Endodermal cell (in vitro differentiated cells): ENCODE results near the gene INAFM2. TPM values are rescaled to one million over a fixed set of nuclear protein-coding genes. Genes with fewer than 3 reads are reported as not detected.

Source experiments
- DNase-seq: peaks from one replicate; pipeline ENCODE4 v3.0.0-alpha.2; 2017
- H3K27ac ChIP-seq: 2 replicates; pipeline ENCODE4 v1.5.1; 2013; ENCODE audit warnings: mild to moderate bottlenecking, low read depth, low read length, moderate library complexity
- H3K27me3 ChIP-seq: 2 replicates; pipeline ENCODE4 v1.6.1; 2013; ENCODE audit warnings: mild to moderate bottlenecking, low read length, moderate library complexity; ENCODE audit not compliant: insufficient read depth, control insufficient read depth, poor library complexity, severe bottlenecking
- H3K36me3 ChIP-seq: 2 replicates; pipeline ENCODE4 v1.7.0; 2013; ENCODE audit warnings: mild to moderate bottlenecking, low read length, moderate library complexity; ENCODE audit not compliant: control insufficient read depth, insufficient read depth
- H3K4me1 ChIP-seq: one replicate; pipeline ENCODE4 v1.7.0; 2013; ENCODE audit warnings: low read length; ENCODE audit not compliant: control insufficient read depth, insufficient read depth
- H3K4me3 ChIP-seq: 2 replicates; pipeline ENCODE4 v1.5.1; 2013; ENCODE audit warnings: mild to moderate bottlenecking, low read length, moderate library complexity
- H3K9ac ChIP-seq: 2 replicates; pipeline ENCODE4 v1.6.1; 2013; ENCODE audit warnings: mild to moderate bottlenecking, low read length, moderate library complexity; ENCODE audit not compliant: poor library complexity, severe bottlenecking; ENCODE audit errors: extremely low read depth
- H3K9me3 ChIP-seq: 2 replicates; pipeline ENCODE4 v1.6.1; 2013; ENCODE audit warnings: mild to moderate bottlenecking, low read length, moderate library complexity; ENCODE audit not compliant: control insufficient read depth
- H3K27ac Mint-ChIP-seq: 2 replicates; pipeline ENCODE4 v1.8.0; 2020; ENCODE audit warnings: mixed read lengths
- H3K27me3 Mint-ChIP-seq: 2 replicates; pipeline ENCODE4 v1.8.0; 2021; ENCODE audit warnings: mild to moderate bottlenecking, mixed read lengths; ENCODE audit not compliant: insufficient read depth
- H3K36me3 Mint-ChIP-seq: 2 replicates; pipeline ENCODE4 v1.8.0; 2020; ENCODE audit warnings: low read depth, mixed read lengths
- H3K4me1 Mint-ChIP-seq: 2 replicates; pipeline ENCODE4 v1.8.0; 2020; ENCODE audit warnings: mixed read lengths
- H3K4me3 Mint-ChIP-seq: 2 replicates; pipeline ENCODE4 v1.8.0; 2020; ENCODE audit warnings: mild to moderate bottlenecking, moderate library complexity, mixed read lengths
- H3K9me3 Mint-ChIP-seq: 2 replicates; pipeline ENCODE4 v1.8.0; 2020; ENCODE audit warnings: mild to moderate bottlenecking, mixed read lengths
- WGBS, 2 experiments: methylation state at CpG; one replicate each; pipeline versions ENCODE4 v1.1.5 to v1.1.7; 2013; ENCODE audit warnings: missing lambda C conversion rate in 2 of 2, mixed read lengths in 1 of 2; ENCODE audit not compliant: insufficient coverage in 1 of 2, insufficient read length in 1 of 2; 5-methylcytosine and 5-hydroxymethylcytosine counted together
- total RNA-seq, 2 donors: library from RNA; stranded (reverse); fragmentation: NEBNext Ultra II Directional in 1 of 2; extraction: Animal tissue kit (Norgen Biotek cat#: 25700) in 1 of 2; gene quantifications; 2 replicates in 1 of 2; 3 replicates in 1 of 2; pipeline ENCODE4 v1.2.1, GENCODE V29; 2021
- TF ChIP-seq, protein P1 (sequence below): fragments of 200-600 bp; sonication (generic); conservative IDR thresholded peaks from 2 replicates; pipeline ENCODE4 v1.5.0; 2021; ENCODE audit warnings: antibody characterized with exemption, mild to moderate bottlenecking

Gene INAFM2
- total RNA-seq, 2 donors from 2014 or later, result 4.6 to 8.6 TPM

- Histone ChIP-seq H3K27me3 (peaks cover 66% of the 10 kb centered on the region), H3K4me1 (no peaks in the 10 kb centered on the region), H3K27ac (no peak overlapping the region), H3K9me3 (peaks cover 4% of the 10 kb centered on the region), H3K9ac (no peak overlapping the region), H3K4me3 (no peak overlapping the region), H3K36me3 (no peaks in the 10 kb centered on the region)
- no peak for DNase-seq
- WGBS, 2 experiments, result 86 to 87% methylated on average over 4 to 12 of the region's 12 CpGs
- Mint-ChIP-seq H3K9me3 (peaks cover 14% of the 10 kb centered on the region), H3K4me1 (peaks cover 12% of the 10 kb centered on the region), H3K27ac (no peak overlapping the region), H3K4me3 (no peak overlapping the region), H3K36me3 (peaks cover 2% of the 10 kb centered on the region), H3K27me3 (peaks cover 81% of the 10 kb centered on the region)
- TF ChIP-seq, protein P1, sequence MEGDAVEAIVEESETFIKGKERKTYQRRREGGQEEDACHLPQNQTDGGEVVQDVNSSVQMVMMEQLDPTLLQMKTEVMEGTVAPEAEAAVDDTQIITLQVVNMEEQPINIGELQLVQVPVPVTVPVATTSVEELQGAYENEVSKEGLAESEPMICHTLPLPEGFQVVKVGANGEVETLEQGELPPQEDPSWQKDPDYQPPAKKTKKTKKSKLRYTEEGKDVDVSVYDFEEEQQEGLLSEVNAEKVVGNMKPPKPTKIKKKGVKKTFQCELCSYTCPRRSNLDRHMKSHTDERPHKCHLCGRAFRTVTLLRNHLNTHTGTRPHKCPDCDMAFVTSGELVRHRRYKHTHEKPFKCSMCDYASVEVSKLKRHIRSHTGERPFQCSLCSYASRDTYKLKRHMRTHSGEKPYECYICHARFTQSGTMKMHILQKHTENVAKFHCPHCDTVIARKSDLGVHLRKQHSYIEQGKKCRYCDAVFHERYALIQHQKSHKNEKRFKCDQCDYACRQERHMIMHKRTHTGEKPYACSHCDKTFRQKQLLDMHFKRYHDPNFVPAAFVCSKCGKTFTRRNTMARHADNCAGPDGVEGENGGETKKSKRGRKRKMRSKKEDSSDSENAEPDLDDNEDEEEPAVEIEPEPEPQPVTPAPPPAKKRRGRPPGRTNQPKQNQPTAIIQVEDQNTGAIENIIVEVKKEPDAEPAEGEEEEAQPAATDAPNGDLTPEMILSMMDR, result no peak
Observed at GRCh38 chr15:40295877-40296560, 27.5 kb upstream of the INAFM2 start.

- H3K36me3 ChIP-seq, result no peaks in the 10 kb centered on the region
- peaks cover 60% of the 10 kb centered on the region for H3K27me3 ChIP-seq
- no peak for DNase-seq
- H3K27ac ChIP-seq, result no peak overlapping the region
- Mint-ChIP-seq H3K36me3 (peaks cover 2% of the 10 kb centered on the region), H3K4me1 (peaks cover 17% of the 10 kb centered on the region), H3K27ac (no peak overlapping the region), H3K27me3 (peaks cover 76% of the 10 kb centered on the region), H3K9me3 (peaks cover 14% of the 10 kb centered on the region), H3K4me3 (no peak overlapping the region)
- no peak overlapping the region for H3K4me3 ChIP-seq
- 83 to 90% methylated on average over 2 to 5 of the region's 5 CpGs for WGBS, 2 experiments
- no peak overlapping the region for H3K9ac ChIP-seq
- TF ChIP-seq, protein P1, result no peak
- H3K9me3 ChIP-seq, result peaks cover 4% of the 10 kb centered on the region
- H3K4me1 ChIP-seq, result no peaks in the 10 kb centered on the region
Observed at GRCh38 chr15:40296561-40297230, 26.8 kb upstream of the INAFM2 start.

DNA sequence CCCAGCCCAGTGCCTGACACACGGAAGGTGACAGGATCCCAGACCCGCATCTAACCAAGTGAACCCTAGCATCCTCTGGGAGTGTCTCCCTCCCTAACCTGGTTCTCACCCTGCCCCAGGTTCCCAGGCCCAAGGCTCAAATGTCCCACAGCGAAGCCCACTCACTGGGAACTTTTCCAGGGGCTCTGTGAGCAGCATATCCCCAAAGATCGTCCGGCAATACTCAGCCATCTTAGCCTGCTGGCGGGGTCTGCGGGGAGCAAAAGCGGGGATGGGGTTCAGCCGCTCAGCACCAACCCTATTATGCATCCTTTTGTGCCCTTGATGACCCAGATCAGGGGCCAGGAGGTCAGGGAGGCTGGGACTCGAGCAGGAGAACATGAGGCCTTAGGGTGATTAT, 26.1 kb upstream of the INAFM2 start:
- no peak overlapping the region for H3K27ac Mint-ChIP-seq
- no peak overlapping the region for H3K4me3 Mint-ChIP-seq
- Histone ChIP-seq H3K4me3 (no peak overlapping the region), H3K4me1 (no peaks in the 10 kb centered on the region), H3K9ac (no peak overlapping the region), H3K9me3 (peaks cover 4% of the 10 kb centered on the region), H3K36me3 (no peaks in the 10 kb centered on the region), H3K27me3 (peaks cover 53% of the 10 kb centered on the region), H3K27ac (no peak overlapping the region)
- H3K36me3 Mint-ChIP-seq, result peaks cover 2% of the 10 kb centered on the region
- H3K9me3 Mint-ChIP-seq, result peaks cover 14% of the 10 kb centered on the region
- H3K27me3 Mint-ChIP-seq, result peaks cover 71% of the 10 kb centered on the region
- no peak for DNase-seq
- peaks cover 20% of the 10 kb centered on the region for H3K4me1 Mint-ChIP-seq
- 92 to 94% methylated on average over 8 to 10 of the region's 10 CpGs for WGBS, 2 experiments
- TF ChIP-seq, protein P1, result no peak
